GM21619 (cell line): ENCODE measurements around the gene WDR33.

Experiments used
- ATAC-seq: cut with Tn5 transposase; IDR thresholded peaks from one replicate; pipeline ENCODE4 v1.9.1; 2021; ENCODE audit not compliant: unreplicated experiment

The WDR33 gene

GRCh38 chr2:127658641-127659407 is 152.1 kb downstream of the WDR33 start:
- no peak for ATAC-seq

- no peak for ATAC-seq
Measured at GRCh38 chr2:127658146-127658545, 152.8 kb downstream of the WDR33 start.

- ATAC-seq = no peak
Measured at GRCh38 chr2:127657232-127657595, 153.8 kb downstream of the WDR33 start.

- ATAC-seq = no peak
Measured at GRCh38 chr2:127656569-127657231, 154.3 kb downstream of the WDR33 start.

DNA sequence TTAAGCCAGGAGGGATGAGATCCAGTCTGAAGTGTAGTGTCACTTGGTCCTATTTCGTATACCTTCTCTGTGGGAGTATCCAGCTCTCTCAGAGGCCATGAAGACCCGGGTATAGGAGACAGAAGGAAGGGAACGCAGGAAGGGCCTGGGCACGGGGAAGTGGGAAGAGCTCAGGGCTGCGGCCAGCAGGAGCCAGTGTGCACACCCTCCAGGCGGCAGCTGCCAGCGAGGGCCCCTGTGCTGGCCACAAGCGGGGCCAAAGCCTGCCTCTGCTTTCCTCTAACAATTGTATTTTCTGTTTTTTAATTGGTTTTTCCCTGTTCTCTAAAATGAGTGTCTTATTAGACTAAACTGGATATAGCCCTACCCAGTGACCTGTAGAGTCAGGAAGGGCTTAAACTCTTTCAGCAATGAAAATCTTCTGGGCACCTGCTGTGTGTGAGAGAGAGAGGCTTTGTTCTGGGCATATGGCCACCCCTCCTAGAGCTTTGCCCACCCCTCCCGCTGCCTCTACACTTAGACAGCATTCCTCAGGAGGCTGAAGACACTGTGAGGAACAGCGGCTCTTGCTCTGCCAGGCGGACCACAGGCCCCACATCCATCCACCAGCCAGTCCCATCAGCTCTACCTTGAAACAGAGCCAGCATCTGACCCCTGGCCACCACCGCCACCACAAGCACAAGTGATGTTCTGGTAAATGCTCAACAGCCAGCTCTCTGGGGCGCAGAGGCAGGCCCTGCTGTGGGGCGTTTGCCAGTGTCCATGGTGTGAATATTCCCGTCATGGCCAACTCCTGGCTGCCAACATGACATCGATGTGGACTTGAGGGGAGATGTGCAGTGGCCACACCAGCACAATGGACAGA is 155.5 kb downstream of the WDR33 start:
- no peak for ATAC-seq

DNA sequence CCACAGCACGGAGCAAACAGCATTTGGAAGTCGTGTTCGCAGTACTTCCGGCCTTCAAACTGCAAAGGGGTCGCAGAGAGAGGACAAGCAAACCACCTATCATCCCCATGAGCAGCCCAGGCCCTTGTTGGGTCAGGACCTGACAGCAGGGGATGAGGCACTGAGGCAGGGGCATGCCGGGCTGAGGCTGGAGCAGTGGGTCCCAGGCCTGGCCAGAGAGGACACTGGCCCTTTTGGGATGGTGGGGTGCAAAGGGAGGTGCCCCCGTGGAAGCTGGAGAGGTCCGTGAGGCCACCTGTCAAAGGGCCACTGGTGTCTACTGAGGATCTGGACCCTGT is 156.2 kb downstream of the WDR33 start:
- ATAC-seq = no peak

- ATAC-seq = no peak
Measured at GRCh38 chr2:127654084-127654837, 156.7 kb downstream of the WDR33 start.

DNA sequence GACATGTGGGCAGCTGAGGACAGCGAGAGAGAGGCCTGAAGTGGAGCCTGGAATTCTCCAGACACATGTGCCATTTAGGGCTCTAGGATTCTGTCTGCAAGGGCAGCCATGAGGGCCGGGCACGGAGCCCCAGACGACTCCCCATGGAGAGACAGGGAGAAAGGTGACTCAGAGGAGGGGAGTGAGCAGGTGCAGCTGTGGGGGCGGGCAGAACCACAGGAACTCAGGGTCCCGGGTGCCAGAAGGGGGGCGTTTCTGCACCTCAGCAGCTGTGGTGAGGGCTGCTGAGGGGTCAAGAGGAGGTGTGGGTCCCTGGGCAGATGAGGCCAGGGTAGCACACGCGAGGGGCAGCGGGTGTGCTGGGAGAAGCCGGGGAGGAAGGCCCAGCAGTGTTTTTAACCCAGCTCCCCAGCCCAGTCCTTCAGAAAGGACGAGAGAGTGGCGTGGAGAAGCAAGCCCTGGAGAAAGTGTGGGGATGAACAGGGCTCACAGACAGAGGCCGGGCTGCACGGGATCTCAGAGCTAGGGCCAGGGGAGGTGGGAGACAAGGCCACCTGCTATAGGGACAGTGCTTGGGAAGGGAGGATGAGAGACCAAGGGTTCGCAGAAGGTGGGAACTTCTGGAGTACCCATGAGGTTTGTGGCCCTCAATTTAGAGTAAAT is 157.4 kb downstream of the WDR33 start:
- no peak for ATAC-seq

- no peak for ATAC-seq
Measured at GRCh38 chr2:127652786-127653357, 158.1 kb downstream of the WDR33 start.

GRCh38 chr2:127651971-127652550 is 158.9 kb downstream of the WDR33 start:
- ATAC-seq = no peak

DNA sequence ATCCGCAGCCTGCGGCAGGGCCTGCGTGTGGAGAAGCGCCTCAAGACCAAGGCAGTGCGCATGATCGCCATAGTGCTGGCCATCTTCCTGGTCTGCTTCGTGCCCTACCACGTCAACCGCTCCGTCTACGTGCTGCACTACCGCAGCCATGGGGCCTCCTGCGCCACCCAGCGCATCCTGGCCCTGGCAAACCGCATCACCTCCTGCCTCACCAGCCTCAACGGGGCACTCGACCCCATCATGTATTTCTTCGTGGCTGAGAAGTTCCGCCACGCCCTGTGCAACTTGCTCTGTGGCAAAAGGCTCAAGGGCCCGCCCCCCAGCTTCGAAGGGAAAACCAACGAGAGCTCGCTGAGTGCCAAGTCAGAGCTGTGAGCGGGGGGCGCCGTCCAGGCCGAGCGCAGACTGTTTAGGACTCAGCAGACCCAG is 159.6 kb downstream of the WDR33 start:
- no peak for ATAC-seq
